ENCODE measurements around the gene ABHD5.

Gene ABHD5

DNA sequence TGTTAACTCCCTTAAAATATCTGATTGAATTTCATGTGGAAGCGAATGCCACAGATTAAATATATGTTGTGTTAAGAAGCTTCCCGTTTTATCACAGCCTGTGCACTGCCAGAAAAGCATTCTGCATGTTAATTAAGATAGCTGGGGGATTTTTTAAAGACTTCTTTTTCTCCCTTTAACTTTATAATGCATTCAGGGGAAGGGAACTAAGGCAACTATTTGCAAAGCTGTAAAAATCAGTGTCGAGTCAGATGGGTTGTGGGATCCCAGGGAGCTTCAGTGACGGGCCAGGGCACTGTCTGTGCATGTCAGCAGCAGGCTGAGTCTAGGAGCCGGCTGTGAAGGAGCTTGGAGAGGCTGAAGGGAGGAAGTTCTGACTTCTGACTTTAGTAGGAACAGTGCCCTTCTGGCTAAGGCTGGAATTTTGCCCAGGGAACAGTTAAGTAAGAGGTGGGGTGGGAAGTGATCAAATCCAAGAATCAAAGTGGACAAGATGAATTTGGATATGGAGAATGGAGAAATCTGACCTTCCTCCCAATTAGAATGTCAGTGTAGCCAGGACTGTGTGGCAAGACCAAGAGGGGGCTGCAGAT lies 77.7 kb downstream of the ABHD5 start:
- Histone ChIP-seq H3K4me1 (ENCODE audit: control insufficient read depth in 1 of 2, insufficient read depth in 1 of 2, low read depth in 1 of 2, low read length in 1 of 2) (peaks cover 17 to 19% of the 10 kb centered on the region in 2 experiments), H3K9me3 (no peaks in the 10 kb centered on the region), H3K36me3 (no peaks in the 10 kb centered on the region), H3K4me3 (ENCODE audit: low read depth in 1 of 2, low read length in 1 of 2) (no peak overlapping the region), H3K27me3 (no peaks in the 10 kb centered on the region), H3K27ac (no peak overlapping the region)
- TF ChIP-seq, protein P1, sequence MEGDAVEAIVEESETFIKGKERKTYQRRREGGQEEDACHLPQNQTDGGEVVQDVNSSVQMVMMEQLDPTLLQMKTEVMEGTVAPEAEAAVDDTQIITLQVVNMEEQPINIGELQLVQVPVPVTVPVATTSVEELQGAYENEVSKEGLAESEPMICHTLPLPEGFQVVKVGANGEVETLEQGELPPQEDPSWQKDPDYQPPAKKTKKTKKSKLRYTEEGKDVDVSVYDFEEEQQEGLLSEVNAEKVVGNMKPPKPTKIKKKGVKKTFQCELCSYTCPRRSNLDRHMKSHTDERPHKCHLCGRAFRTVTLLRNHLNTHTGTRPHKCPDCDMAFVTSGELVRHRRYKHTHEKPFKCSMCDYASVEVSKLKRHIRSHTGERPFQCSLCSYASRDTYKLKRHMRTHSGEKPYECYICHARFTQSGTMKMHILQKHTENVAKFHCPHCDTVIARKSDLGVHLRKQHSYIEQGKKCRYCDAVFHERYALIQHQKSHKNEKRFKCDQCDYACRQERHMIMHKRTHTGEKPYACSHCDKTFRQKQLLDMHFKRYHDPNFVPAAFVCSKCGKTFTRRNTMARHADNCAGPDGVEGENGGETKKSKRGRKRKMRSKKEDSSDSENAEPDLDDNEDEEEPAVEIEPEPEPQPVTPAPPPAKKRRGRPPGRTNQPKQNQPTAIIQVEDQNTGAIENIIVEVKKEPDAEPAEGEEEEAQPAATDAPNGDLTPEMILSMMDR (IDR thresholded peaks at IDR 0.05): no peak

DNA sequence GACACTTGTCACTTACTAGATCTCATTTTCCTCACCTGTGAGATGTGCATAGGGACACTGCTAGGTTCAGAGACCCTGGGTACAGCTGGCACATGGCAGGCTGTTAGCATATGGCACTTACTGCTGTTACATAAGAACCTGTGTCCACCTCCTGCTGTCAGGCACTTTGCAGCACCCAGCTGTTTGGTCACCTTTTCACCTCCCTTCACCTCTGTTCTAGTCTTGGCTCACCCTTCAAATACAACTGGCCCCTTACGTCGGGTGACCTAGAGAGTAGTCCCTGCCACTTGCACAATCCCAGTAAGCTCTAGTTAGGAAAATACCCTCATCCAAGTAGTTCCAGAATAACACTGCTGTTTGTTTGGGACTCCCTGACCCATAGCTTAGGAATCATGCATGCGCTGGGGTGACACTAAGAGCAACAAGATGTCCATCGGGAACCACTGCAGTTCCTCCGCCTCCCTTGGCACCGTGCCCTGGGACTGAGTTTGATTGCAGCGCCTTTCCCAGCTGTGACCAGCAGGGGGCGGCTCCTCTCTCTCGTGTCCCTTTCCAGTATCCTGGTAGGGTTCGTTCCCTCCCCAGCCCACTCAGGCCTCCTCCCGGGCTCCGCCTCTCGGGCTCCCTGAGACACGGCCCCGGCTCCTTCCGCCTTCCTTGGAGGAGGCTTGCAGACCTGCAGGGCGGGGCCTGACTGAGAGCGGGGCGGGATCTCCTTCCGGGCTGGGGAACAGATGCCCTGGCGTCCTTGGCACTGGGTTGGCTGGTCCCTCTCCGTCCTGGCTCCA lies 78.6 kb downstream of the ABHD5 start:
- Histone ChIP-seq H3K4me3 (ENCODE audit: low read depth in 1 of 2, low read length in 1 of 2) (peak overlapping the region; percentile 4 to 39), H3K36me3 (no peaks in the 10 kb centered on the region), H3K4me1 (ENCODE audit: control insufficient read depth in 1 of 2, insufficient read depth in 1 of 2, low read depth in 1 of 2, low read length in 1 of 2) (peaks cover 23 to 27% of the 10 kb centered on the region in 2 experiments), H3K27ac (peak overlapping the region; percentile 1), H3K27me3 (no peaks in the 10 kb centered on the region), H3K9me3 (no peaks in the 10 kb centered on the region)
- TF ChIP-seq, protein P1 (IDR thresholded peaks at IDR 0.05): peak; percentile 90

DNA sequence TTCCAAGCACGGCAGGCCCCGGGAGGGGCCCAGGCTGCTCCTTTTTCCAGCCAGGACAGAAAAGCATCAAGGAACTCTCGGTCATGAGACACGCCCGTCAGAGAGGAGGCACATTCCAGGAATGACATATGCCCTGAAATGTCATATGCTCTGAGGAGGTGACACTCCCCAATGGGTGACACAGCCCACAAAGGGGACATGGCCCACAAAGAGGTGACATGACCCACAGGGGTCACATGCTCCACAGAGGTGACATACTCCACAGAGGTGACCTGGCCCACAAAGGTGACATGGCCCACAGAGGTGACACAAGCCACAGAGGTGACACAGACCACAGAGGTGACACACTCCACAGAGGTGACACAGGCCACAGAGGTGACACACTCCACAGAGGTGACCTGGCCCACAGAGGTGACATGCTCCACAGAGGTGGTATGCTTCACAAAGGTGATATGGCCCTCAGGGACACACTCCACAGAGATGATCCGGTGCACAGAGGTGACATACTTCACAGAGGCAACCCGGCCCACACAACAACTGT lies 79.2 kb downstream of the ABHD5 start:
- TF ChIP-seq, protein P1 (IDR thresholded peaks at IDR 0.05): no peak
- H3K4me1 ChIP-seq (ENCODE audit: control insufficient read depth in 1 of 2, insufficient read depth in 1 of 2, low read depth in 1 of 2, low read length in 1 of 2): peaks cover 23 to 28% of the 10 kb centered on the region in 2 experiments
- H3K27ac ChIP-seq: peak overlapping the region; percentile 1
- H3K9me3 ChIP-seq: no peaks in the 10 kb centered on the region
- peak overlapping the region; percentile 4 to 39 for H3K4me3 ChIP-seq (ENCODE audit: low read depth in 1 of 2, low read length in 1 of 2)
- H3K36me3 ChIP-seq: no peaks in the 10 kb centered on the region
- no peaks in the 10 kb centered on the region for H3K27me3 ChIP-seq

DNA sequence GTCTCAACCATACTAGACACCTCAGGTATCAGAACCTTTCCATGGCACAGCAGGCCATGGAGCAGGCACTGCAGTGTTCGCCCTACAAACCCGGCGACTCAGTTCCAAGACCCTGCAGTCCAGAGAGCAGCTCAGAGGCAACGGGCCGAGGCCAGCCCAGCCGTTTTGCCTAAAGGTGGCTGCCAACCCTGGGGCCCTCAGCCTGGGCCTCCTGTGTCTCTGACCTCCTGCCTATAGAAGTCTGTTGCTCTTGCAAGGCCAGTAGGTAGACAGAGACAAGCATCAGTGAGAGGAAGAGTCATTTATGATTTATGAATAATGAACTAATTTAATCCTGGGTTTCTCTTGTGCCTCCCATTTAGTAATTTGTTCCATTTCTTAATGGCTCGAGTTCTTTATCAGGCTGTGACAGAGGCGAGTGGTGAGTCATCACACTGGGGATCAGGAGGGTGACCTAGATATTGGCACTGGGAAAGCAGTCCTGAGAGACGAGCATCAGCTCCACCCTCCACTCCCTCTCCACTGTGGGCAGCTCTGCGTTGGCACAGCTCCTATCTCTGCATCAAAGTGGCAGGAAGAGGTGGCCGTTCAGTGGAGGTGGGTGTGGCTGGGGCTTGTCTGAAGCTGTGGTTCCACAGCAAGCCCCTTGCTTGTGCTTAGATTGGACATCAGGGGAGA lies 79.8 kb downstream of the ABHD5 start:
- TF ChIP-seq, protein P1 (IDR thresholded peaks at IDR 0.05): no peak
- no peaks in the 10 kb centered on the region for H3K9me3 ChIP-seq
- no peaks in the 10 kb centered on the region for H3K27me3 ChIP-seq
- H3K4me3 ChIP-seq (ENCODE audit: low read depth in 1 of 2, low read length in 1 of 2): no peak overlapping the region
- H3K4me1 ChIP-seq (ENCODE audit: control insufficient read depth in 1 of 2, insufficient read depth in 1 of 2, low read depth in 1 of 2, low read length in 1 of 2): peaks cover 23 to 28% of the 10 kb centered on the region in 2 experiments
- no peaks in the 10 kb centered on the region for H3K36me3 ChIP-seq
- no peak overlapping the region for H3K27ac ChIP-seq

DNA sequence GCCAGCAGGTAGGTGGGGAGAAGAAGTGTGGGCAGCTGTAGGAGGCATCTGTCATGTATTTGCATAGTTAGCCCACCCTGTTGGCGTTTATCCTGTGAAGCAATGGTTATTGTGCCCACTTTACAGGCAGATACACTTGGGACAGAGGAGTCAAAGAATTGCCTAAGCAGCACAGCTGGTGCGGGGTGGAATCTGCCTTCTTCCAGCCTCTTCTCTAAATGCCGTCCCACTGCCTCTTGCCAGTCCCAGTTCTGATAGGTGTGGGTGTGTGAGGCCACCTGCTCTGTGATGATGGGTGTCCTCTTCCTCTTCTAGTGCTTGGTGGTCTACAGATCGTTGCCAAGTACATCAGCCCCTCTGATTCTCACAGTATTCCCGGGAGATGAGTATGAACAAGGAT lies 80.9 kb downstream of the ABHD5 start:
- Histone ChIP-seq H3K36me3 (no peaks in the 10 kb centered on the region), H3K27me3 (no peaks in the 10 kb centered on the region), H3K4me1 (ENCODE audit: control insufficient read depth in 1 of 2, insufficient read depth in 1 of 2, low read depth in 1 of 2, low read length in 1 of 2) (peaks cover 23 to 28% of the 10 kb centered on the region in 2 experiments), H3K27ac (no peak overlapping the region), H3K4me3 (ENCODE audit: low read depth in 1 of 2, low read length in 1 of 2) (no peak overlapping the region), H3K9me3 (no peaks in the 10 kb centered on the region)
- TF ChIP-seq, protein P1 (IDR thresholded peaks at IDR 0.05): no peak

Data from neutrophil (primary cell).